ENCODE measurements around the gene PIGP. TPM values are rescaled to one million over a fixed set of nuclear protein-coding genes. Genes with fewer than 3 reads are reported as not detected.

The PIGP gene
- total and polyA plus RNA-seq, 9 of the 15 experiments (the other 6 are each of a cell fraction or from before 2014, with no cell fraction given): 18.3 to 122 (median 35.6) TPM

DNA sequence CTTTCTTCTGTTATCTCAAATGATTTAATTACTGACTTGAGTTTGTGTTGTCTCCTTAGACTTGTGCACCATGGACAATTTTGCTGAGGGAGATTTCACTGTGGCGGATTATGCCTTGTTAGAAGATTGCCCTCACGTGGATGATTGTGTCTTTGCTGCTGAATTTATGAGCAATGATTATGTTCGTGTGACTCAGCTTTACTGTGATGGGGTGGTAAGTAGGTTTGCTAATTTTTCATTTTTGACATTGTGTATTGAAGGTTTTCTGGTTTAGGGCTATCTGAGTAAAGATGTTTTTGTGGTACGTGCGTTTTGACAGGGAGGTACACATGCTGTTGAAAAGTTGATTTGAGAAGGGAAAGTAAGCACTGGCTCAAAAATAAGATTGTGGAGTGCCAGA lies 14.3 kb upstream of the PIGP start (continued):
- TF ChIP-seq XRCC5 (IDR thresholded peaks at IDR 0.05; ENCODE audit: low read depth, low read length): no peak
- no peak for TF ChIP-seq MEF2D (tag; conservative IDR thresholded peaks at IDR 0.05; ENCODE audit: low read depth)
- TF ChIP-seq ZNF586 (CRISPR knock-in tag; conservative IDR thresholded peaks at IDR 0.05): no peak
- peak; percentile 71 for TF ChIP-seq BACH1 (tag; IDR thresholded peaks at IDR 0.05)
- no peak for TF ChIP-seq KLF1 (tag; IDR thresholded peaks at IDR 0.05)
- peak in 1 of 2 experiments; percentile 65; a peak in 2 of 4 replicates for TF ChIP-seq HDAC1 (IDR thresholded peaks at IDR 0.05)
- TF ChIP-seq, protein P1, sequence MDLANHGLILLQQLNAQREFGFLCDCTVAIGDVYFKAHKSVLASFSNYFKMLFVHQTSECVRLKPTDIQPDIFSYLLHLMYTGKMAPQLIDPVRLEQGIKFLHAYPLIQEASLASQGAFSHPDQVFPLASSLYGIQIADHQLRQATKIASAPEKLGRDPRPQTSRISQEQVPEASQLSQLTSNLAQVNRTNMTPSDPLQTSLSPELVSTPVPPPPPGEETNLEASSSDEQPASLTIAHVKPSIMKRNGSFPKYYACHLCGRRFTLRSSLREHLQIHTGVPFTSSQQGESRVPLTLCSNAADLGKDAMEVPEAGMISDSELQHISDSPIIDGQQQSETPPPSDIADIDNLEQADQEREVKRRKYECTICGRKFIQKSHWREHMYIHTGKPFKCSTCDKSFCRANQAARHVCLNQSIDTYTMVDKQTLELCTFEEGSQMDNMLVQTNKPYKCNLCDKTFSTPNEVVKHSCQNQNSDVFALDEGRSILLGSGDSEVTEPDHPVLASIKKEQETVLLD (IDR thresholded peaks at IDR 0.05): 0 out of 2 replicates have a peak, but pooled peaks have one; percentile 54
- TF ChIP-seq MEIS2 (IDR thresholded peaks at IDR 0.05; ENCODE audit: partially characterized antibody): peak; percentile 94
- TF ChIP-seq ZC3H8 (IDR thresholded peaks at IDR 0.05): no peak
- 0 out of 2 replicates have a peak, but pooled peaks have one; percentile 5 for TF ChIP-seq NFIC (IDR thresholded peaks at IDR 0.05)
- TF ChIP-seq, protein P2, sequence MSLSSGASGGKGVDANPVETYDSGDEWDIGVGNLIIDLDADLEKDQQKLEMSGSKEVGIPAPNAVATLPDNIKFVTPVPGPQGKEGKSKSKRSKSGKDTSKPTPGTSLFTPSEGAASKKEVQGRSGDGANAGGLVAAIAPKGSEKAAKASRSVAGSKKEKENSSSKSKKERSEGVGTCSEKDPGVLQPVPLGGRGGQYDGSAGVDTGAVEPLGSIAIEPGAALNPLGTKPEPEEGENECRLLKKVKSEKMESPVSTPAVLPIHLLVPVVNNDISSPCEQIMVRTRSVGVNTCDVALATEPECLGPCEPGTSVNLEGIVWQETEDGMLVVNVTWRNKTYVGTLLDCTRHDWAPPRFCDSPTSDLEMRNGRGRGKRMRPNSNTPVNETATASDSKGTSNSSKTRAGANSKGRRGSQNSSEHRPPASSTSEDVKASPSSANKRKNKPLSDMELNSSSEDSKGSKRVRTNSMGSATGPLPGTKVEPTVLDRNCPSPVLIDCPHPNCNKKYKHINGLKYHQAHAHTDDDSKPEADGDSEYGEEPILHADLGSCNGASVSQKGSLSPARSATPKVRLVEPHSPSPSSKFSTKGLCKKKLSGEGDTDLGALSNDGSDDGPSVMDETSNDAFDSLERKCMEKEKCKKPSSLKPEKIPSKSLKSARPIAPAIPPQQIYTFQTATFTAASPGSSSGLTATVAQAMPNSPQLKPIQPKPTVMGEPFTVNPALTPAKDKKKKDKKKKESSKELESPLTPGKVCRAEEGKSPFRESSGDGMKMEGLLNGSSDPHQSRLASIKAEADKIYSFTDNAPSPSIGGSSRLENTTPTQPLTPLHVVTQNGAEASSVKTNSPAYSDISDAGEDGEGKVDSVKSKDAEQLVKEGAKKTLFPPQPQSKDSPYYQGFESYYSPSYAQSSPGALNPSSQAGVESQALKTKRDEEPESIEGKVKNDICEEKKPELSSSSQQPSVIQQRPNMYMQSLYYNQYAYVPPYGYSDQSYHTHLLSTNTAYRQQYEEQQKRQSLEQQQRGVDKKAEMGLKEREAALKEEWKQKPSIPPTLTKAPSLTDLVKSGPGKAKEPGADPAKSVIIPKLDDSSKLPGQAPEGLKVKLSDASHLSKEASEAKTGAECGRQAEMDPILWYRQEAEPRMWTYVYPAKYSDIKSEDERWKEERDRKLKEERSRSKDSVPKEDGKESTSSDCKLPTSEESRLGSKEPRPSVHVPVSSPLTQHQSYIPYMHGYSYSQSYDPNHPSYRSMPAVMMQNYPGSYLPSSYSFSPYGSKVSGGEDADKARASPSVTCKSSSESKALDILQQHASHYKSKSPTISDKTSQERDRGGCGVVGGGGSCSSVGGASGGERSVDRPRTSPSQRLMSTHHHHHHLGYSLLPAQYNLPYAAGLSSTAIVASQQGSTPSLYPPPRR (CRISPR knock-in tag; IDR thresholded peaks at IDR 0.05; ENCODE audit: borderline replicate concordance): no peak
- TF ChIP-seq ARID1B (IDR thresholded peaks at IDR 0.05): peak; percentile 67
- peak; percentile 95 for TF ChIP-seq C11orf30 (IDR thresholded peaks at IDR 0.05; ENCODE audit: low read depth)
- TF ChIP-seq HDGF (IDR thresholded peaks at IDR 0.05): 0 out of 2 replicates have a peak, but pooled peaks have one; percentile 58
- TF ChIP-seq ZNF780A (CRISPR knock-in tag; IDR thresholded peaks at IDR 0.05): no peak
- TF ChIP-seq, protein P3, sequence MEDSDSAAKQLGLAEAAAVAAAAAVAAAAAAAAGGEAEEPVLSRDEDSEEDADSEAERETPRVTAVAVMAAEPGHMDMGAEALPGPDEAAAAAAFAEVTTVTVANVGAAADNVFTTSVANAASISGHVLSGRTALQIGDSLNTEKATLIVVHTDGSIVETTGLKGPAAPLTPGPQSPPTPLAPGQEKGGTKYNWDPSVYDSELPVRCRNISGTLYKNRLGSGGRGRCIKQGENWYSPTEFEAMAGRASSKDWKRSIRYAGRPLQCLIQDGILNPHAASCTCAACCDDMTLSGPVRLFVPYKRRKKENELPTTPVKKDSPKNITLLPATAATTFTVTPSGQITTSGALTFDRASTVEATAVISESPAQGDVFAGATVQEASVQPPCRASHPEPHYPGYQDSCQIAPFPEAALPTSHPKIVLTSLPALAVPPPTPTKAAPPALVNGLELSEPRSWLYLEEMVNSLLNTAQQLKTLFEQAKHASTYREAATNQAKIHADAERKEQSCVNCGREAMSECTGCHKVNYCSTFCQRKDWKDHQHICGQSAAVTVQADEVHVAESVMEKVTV (CRISPR knock-in tag; IDR thresholded peaks at IDR 0.05): peak; percentile 48
- TF ChIP-seq, protein P4, sequence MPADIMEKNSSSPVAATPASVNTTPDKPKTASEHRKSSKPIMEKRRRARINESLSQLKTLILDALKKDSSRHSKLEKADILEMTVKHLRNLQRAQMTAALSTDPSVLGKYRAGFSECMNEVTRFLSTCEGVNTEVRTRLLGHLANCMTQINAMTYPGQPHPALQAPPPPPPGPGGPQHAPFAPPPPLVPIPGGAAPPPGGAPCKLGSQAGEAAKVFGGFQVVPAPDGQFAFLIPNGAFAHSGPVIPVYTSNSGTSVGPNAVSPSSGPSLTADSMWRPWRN (IDR thresholded peaks at IDR 0.05; ENCODE audit: low read depth): peak; percentile 30; the same call in 1 of the 2 replicates
- peak; percentile 45 for TF ChIP-seq EP400 (IDR thresholded peaks at IDR 0.05)
- peak; percentile 56; the same call in 1 of the 2 replicates for TF ChIP-seq ELF4 (CRISPR knock-in tag; IDR thresholded peaks at IDR 0.05)
- TF ChIP-seq CSDE1 (IDR thresholded peaks at IDR 0.05): no peak
- TF ChIP-seq, protein P5, sequence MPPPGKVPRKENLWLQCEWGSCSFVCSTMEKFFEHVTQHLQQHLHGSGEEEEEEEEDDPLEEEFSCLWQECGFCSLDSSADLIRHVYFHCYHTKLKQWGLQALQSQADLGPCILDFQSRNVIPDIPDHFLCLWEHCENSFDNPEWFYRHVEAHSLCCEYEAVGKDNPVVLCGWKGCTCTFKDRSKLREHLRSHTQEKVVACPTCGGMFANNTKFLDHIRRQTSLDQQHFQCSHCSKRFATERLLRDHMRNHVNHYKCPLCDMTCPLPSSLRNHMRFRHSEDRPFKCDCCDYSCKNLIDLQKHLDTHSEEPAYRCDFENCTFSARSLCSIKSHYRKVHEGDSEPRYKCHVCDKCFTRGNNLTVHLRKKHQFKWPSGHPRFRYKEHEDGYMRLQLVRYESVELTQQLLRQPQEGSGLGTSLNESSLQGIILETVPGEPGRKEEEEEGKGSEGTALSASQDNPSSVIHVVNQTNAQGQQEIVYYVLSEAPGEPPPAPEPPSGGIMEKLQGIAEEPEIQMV (tag; conservative IDR thresholded peaks at IDR 0.05; ENCODE audit: low read depth): no peak

All from K562 (cell line).